ENCODE data around the gene UBE2N.

The UBE2N gene

GRCh38 chr12:93366422-93366821 lies 75.3 kb downstream of the UBE2N start:
- no peak for TF ChIP-seq JUND (IDR thresholded peaks at IDR 0.05; ENCODE audit: low read depth)
- in situ Hi-C loops (cut with HindIII; ENCODE audit: low pct_unique_long_range_greater_than_20kb, low sequenced_read_pairs) = no loop called here
- DNase-seq (ENCODE audit: low read depth in 1 of 2, low spot score in 1 of 2) = no peak

- no peak for TF ChIP-seq JUND (IDR thresholded peaks at IDR 0.05; ENCODE audit: low read depth)
- in situ Hi-C loops (cut with HindIII; ENCODE audit: low pct_unique_long_range_greater_than_20kb, low sequenced_read_pairs) = no loop called here
- no peak for DNase-seq (ENCODE audit: low read depth in 1 of 2, low spot score in 1 of 2)
Observed at GRCh38 chr12:93365616-93366405, 75.9 kb downstream of the UBE2N start.

- DNase-seq (ENCODE audit: low read depth in 1 of 2, low spot score in 1 of 2) = no peak
- in situ Hi-C loops (cut with HindIII; ENCODE audit: low pct_unique_long_range_greater_than_20kb, low sequenced_read_pairs) = no loop called here
- TF ChIP-seq JUND (IDR thresholded peaks at IDR 0.05; ENCODE audit: low read depth) = no peak
Observed at GRCh38 chr12:93363841-93364297, 77.9 kb downstream of the UBE2N start.

GRCh38 chr12:93361151-93361919 lies 80.4 kb downstream of the UBE2N start:
- in situ Hi-C loops (cut with HindIII; ENCODE audit: low pct_unique_long_range_greater_than_20kb, low sequenced_read_pairs) = no loop called here
- TF ChIP-seq JUND (IDR thresholded peaks at IDR 0.05; ENCODE audit: low read depth) = no peak
- DNase-seq (ENCODE audit: low read depth in 1 of 2, low spot score in 1 of 2) = no peak

- in situ Hi-C loops (cut with HindIII; ENCODE audit: low pct_unique_long_range_greater_than_20kb, low sequenced_read_pairs) = no loop called here
- no peak for DNase-seq (ENCODE audit: low read depth in 1 of 2, low spot score in 1 of 2)
- no peak for TF ChIP-seq JUND (IDR thresholded peaks at IDR 0.05; ENCODE audit: low read depth)
Observed at GRCh38 chr12:93360688-93361087, 81.1 kb downstream of the UBE2N start.

- in situ Hi-C loops (cut with HindIII; ENCODE audit: low pct_unique_long_range_greater_than_20kb, low sequenced_read_pairs) = no loop called here
- TF ChIP-seq JUND (IDR thresholded peaks at IDR 0.05; ENCODE audit: low read depth) = no peak
- peak in 1 of 2 experiments; percentile 55 for DNase-seq (ENCODE audit: low read depth in 1 of 2, low spot score in 1 of 2)
Observed at GRCh38 chr12:93358821-93359220, 82.9 kb downstream of the UBE2N start.

- no peak for TF ChIP-seq JUND (IDR thresholded peaks at IDR 0.05; ENCODE audit: low read depth)
- no peak for DNase-seq (ENCODE audit: low read depth in 1 of 2, low spot score in 1 of 2)
- in situ Hi-C loops (cut with HindIII; ENCODE audit: low pct_unique_long_range_greater_than_20kb, low sequenced_read_pairs) = no loop called here
Observed at GRCh38 chr12:93358058-93358457, 83.7 kb downstream of the UBE2N start.

GRCh38 chr12:93356214-93356613 lies 85.5 kb downstream of the UBE2N start:
- DNase-seq (ENCODE audit: low read depth in 1 of 2, low spot score in 1 of 2) = no peak
- in situ Hi-C loops (cut with HindIII; ENCODE audit: low pct_unique_long_range_greater_than_20kb, low sequenced_read_pairs) = no loop called here
- no peak for TF ChIP-seq JUND (IDR thresholded peaks at IDR 0.05; ENCODE audit: low read depth)
